ENCODE data around the gene VAMP4.

Gene VAMP4, protein sequence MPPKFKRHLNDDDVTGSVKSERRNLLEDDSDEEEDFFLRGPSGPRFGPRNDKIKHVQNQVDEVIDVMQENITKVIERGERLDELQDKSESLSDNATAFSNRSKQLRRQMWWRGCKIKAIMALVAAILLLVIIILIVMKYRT

DNA sequence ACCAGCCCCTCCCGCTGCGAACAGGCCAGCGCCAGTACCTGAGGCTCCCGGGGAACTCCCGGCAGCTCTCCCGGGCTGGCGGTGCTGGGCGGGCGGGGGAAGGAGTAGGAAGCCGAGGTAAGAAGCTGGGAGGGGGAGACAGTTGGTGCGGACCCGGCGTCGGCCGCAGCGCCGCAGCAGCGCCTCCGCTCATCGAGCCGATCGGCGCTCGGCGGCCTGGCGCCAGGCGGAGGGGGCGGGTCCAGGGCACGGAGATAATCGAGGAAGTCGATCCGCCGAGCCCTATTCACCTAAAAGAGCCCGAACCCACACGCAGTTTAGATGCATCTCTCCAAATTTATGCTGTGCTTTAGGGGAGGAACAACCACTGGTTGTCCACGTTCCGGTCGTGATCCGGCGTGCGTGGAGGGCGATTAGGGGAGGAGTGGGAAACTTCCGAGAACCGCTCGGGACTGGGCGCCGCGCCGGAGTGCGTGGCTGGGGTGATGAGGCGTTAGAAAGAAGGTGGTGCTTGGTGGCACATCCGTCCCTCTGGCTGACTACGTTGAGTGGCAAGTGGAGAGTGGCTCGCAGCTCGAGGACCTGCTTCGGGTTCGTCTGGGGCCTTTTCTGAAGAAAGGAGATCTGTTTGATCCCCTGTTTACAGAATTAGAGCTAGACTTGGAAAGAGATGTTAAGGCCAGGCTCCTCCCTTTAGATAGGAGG is at the start of gene VAMP4:
TSS of gene VAMP4 (minus strand) at position 194 of the 705 bp plus-strand sequence. CDS start 3,651 bp downstream, outside the sequence.
- peak; percentile 90 for DNase-seq (ENCODE audit: low spot score)
- TF ChIP-seq, protein P1, sequence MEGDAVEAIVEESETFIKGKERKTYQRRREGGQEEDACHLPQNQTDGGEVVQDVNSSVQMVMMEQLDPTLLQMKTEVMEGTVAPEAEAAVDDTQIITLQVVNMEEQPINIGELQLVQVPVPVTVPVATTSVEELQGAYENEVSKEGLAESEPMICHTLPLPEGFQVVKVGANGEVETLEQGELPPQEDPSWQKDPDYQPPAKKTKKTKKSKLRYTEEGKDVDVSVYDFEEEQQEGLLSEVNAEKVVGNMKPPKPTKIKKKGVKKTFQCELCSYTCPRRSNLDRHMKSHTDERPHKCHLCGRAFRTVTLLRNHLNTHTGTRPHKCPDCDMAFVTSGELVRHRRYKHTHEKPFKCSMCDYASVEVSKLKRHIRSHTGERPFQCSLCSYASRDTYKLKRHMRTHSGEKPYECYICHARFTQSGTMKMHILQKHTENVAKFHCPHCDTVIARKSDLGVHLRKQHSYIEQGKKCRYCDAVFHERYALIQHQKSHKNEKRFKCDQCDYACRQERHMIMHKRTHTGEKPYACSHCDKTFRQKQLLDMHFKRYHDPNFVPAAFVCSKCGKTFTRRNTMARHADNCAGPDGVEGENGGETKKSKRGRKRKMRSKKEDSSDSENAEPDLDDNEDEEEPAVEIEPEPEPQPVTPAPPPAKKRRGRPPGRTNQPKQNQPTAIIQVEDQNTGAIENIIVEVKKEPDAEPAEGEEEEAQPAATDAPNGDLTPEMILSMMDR (IDR thresholded peaks at IDR 0.05; ENCODE audit: borderline replicate concordance, control extremely low read depth, extremely low read depth, insufficient read depth, missing control alignments), result no peak
- in situ Hi-C loops (cut with MboI; ENCODE audit: low sequenced_read_pairs, unreplicated experiment), result no loop called here

DNA sequence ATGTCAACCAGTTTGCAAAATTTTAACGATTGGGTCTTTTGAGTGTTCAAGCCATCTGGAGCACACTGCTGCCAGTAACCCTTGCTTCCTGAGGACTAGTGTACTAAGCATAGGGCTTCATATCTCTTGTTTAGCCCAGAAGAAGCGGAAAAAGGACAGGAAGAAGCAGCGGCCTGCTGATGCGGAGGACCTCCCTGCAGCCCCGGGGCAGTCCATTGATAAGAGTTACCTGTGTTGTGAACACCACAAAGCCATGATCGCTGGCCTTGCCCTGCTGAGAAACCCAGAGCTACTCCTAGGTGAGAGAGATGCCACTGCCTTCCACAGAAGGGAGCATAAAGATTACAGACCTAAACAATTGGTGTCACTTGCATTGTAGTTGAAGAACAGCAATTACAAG is 48.5 kb upstream of the VAMP4 start:
- TF ChIP-seq, protein P1 (IDR thresholded peaks at IDR 0.05; ENCODE audit: borderline replicate concordance, control extremely low read depth, extremely low read depth, insufficient read depth, missing control alignments), result no peak
- DNase-seq (ENCODE audit: low spot score), result no peak
- in situ Hi-C loops (cut with MboI; ENCODE audit: low sequenced_read_pairs, unreplicated experiment), result no loop called here

DNA sequence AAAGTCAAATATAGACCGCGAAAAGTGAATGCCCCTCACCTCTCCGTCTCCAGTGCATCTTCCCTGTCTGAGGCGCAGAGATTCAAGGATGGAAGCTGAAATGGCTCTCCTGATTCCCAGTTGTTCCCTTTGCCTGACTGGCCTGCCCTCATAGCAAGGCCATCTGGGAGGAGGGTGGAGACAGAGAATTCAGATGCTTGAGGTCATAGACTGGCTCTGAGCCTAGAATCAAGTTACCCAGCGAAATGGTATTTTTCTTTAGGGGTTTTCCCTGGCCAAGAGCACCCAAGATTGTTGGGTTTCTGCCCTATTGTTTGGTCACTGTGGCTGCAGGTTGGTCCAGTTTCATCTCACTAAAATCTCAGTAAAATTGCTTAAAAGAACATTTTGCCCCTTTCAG is 46.8 kb upstream of the VAMP4 start:
- DNase-seq (ENCODE audit: low spot score), result no peak
- in situ Hi-C loops (cut with MboI; ENCODE audit: low sequenced_read_pairs, unreplicated experiment), result no loop called here
- TF ChIP-seq, protein P1 (IDR thresholded peaks at IDR 0.05; ENCODE audit: borderline replicate concordance, control extremely low read depth, extremely low read depth, insufficient read depth, missing control alignments), result no peak

DNA sequence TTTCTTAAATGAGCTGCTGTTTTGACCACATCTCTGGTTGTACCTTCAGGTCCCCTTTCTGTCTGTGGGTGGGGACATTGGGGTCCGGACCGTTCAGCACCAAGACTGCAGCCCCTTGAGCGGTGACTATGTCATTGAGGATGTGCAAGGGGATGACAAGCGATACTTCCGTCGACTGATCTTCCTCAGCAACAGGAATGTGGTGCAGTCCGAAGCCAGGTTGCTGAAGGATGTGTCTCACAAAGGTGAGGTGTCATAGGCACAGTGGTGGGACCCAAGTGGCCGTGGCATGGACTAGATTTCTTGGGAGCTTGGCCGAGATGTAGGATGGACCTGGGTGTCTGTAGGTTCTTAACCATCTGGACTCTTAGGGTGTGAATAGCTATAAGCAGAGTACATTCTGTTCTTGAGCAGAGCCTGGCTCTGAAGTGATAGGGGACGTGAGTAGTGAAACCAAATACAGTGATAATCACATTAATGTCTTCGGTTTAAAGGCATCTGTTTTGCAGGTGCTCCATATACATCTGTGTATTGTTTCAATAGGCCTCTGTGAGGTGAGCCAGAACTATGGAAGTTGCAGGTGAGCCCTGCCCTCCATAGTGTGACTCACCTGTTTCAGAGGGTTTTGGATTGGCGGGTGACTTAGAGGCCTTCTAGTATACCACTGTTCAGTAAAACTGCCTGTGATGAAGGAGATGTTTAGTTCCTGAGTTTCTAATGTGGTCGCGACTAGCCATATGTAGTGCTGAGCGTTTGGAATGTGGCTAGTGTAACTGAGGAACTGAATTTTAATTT is 46.0 kb upstream of the VAMP4 start:
- no peak for DNase-seq (ENCODE audit: low spot score)
- TF ChIP-seq, protein P1 (IDR thresholded peaks at IDR 0.05; ENCODE audit: borderline replicate concordance, control extremely low read depth, extremely low read depth, insufficient read depth, missing control alignments), result no peak
- in situ Hi-C loops (cut with MboI; ENCODE audit: low sequenced_read_pairs, unreplicated experiment), result no loop called here

DNA sequence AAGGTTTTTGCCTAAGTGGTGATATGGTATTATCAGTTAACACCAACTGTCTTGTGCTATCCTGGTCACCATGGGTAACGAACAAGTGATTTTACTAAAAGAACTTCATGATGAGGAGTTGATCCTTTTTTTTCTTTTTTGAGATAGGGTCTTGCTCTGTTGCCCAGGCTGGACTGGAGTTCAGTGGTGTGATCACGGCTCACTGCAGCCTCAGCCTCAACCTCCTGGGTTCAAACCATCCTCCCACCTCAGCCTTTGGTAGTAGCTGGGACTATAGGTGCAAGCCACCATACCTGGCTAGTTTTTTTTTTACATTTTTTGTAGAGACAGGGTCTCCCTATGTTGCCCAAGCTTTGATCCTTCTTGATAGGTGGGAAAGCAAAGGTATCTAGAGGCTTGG is 44.7 kb upstream of the VAMP4 start:
- no peak for DNase-seq (ENCODE audit: low spot score)
- TF ChIP-seq, protein P1 (IDR thresholded peaks at IDR 0.05; ENCODE audit: borderline replicate concordance, control extremely low read depth, extremely low read depth, insufficient read depth, missing control alignments), result no peak
- in situ Hi-C loops (cut with MboI; ENCODE audit: low sequenced_read_pairs, unreplicated experiment), result no loop called here

DNA sequence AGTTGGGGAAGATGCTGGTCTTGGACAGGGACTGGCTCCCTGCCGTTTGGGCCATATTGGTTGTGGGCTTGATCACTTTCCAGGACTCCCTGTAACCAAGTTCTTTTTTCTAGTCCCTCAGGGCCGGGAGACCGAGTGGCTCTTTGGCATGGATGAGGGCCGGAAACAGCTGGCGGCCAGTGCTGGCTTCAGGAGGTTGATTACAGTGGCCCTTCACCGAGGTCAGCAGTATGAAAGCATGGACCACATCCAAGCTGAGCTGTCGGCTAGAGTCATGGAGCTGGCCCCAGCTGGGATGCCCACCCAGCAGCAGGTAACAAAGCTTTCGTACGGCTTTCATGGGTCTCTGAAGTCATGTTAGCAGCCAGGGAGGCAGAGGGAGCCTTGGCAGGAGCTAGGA is 43.9 kb upstream of the VAMP4 start:
- in situ Hi-C loops (cut with MboI; ENCODE audit: low sequenced_read_pairs, unreplicated experiment), result no loop called here
- TF ChIP-seq, protein P1 (IDR thresholded peaks at IDR 0.05; ENCODE audit: borderline replicate concordance, control extremely low read depth, extremely low read depth, insufficient read depth, missing control alignments), result no peak
- DNase-seq (ENCODE audit: low spot score), result no peak

Data from GM13976 (cell line).